Left forelimb (tissue), 1 donor: ENCODE data around the gene TMEM62.
"Not testable (repeated sequence)": the region's sequence is repeated elsewhere in the genome, so short reads cannot be mapped to it uniquely, and the experiment has no call there.

Experiments
- DNase-seq: peaks from one replicate; pipeline ENCODE4 v3.0.0-alpha.2; 2018; ENCODE audit warnings: low spot score

Gene TMEM62

GRCh38 chr15:43121863-43122262, 11.5 kb upstream of the TMEM62 start:
- no peak for DNase-seq

DNA sequence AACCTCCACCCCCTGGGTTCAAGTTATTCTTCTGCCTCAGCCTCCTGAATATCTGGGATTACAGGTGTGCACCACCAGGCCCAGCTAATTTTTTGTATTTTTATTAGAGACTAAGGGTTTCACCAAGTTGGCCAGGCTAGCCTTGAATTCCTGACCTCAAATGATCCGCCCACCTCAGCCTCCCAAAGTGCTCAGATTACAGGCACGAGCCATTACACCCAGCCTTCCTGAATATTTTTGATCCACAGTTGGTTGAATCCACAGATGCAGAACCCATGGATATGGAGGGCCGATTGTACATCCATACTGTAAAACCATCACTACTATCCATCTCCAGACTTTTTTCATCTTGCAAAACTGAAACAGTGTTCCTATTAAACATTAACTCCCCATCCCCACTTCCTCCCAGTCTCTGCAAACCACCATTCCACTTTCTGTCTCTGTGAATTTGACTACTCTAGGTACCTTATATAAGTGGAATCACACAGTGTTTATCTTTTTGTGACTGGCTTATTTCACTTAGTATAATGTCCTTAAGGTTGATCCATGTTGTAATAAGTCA, 8.2 kb upstream of the TMEM62 start:
- no peak for DNase-seq

DNA sequence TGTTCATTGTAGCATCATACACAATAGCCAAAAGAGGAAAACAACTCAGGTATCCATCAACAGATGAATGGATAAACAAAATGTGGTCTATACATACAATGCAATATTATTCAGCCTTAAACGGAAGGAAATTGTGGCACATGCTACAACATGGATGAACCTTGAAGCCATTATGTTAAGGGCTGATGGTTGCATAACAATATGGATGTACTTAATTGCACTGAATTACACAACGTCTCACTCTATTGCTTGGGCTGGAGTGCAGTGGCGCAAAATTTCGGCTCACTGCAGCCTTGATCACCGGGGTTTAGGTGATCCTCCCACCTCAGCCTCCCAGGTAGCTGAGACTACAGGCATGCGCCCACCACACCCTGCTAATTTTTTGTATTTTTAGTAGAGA, 7.0 kb upstream of the TMEM62 start:
- no peak for DNase-seq

GRCh38 chr15:43127752-43128151, 5.6 kb upstream of the TMEM62 start:
- DNase-seq = no peak

- DNase-seq = not testable (repeated sequence)
Observed at GRCh38 chr15:43128174-43128979, 5.0 kb upstream of the TMEM62 start.

DNA sequence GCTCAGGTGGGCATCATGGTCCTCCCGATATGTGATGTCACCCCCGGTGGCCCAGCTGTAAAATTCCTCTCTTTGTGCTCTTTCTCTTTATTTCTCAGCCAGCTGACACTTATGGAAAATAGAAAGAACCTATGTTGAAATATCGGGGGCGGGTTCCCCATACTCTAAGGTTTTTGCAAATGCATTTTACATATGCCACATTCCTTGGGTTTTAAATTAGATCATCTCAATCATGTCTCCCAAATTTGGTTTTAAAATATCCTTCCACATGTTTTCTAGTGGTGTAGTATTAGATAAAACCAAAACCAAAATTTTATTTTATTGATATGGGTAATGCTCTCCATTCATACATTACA, 4.4 kb upstream of the TMEM62 start:
- DNase-seq = no peak

- no peak for DNase-seq
Observed at GRCh38 chr15:43132830-43133429, 456 bp upstream of the TMEM62 start.

- no peak for DNase-seq
Observed at GRCh38 chr15:43134157-43134635, 810 bp downstream of the TMEM62 start.

- DNase-seq = no peak
Observed at GRCh38 chr15:43135351-43135750, 2.0 kb downstream of the TMEM62 start.

- no peak for DNase-seq
Observed at GRCh38 chr15:43143203-43143941, 10.0 kb downstream of the TMEM62 start.

- no peak for DNase-seq
Observed at GRCh38 chr15:43144512-43144911, 11.1 kb downstream of the TMEM62 start.

DNA sequence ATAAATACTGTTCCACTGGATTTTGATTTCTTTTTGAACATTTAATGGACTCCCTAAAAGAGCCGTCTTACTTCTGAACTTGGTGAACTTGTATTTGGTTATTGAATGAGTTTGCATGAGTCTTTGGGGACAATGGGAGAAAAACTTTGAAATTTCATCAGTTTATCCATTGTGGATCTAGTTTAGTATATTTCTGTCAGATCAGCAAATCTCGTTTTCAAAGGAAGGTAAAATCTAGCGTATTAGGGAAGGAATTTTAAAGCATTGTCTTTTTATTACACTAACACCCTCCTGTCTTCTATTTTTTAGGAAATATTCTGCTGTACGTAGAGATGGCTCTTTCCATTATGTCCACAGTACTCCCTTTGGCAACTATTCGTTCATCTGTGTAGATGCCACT, 12.8 kb downstream of the TMEM62 start:
- DNase-seq = no peak

- DNase-seq = no peak
Observed at GRCh38 chr15:43150191-43150929, 17.0 kb downstream of the TMEM62 start.

GRCh38 chr15:43151688-43152087, 18.3 kb downstream of the TMEM62 start:
- no peak for DNase-seq

DNA sequence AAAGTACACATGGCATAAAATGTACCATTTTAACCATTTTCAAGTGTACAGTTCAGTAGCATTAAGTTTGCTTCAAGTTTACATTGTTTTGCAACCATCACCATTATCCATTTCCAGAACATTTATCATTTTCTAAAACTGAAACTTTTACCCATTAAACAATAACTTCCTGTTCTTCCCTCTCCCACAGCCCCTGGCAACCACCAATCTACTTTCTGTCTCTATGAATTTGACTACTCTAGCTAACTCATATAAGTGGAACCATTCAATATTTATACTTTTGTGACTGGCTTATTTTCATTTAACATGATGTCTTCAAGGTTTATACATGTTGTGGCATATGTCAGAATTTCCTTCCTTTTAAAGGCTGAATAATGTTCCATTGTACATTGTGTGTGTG, 19.9 kb downstream of the TMEM62 start:
- no peak for DNase-seq

GRCh38 chr15:43165801-43166325, 32.5 kb downstream of the TMEM62 start:
- DNase-seq = no peak

DNA sequence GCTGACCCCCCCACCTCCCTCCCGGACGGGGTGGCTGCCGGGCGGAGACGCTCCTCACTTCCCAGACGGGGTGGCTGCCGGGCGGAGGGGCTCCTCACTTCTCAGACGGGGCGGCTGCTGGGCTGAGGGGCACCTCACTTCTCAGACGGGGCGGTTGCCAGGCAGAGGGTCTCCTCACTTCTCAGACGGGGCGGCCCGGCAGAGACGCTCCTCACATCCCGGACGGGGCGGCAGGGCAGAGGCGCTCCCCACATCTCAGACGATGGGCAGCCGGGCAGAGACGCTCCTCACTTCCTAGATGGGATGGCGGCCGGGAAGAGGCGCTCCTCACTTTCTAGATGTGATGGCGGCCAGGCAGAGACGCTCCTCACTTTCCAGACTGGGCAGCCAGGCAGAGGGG, 33.9 kb downstream of the TMEM62 start:
- DNase-seq = not testable (repeated sequence)

- no peak for DNase-seq
Observed at GRCh38 chr15:43168192-43169107, 35.1 kb downstream of the TMEM62 start.

GRCh38 chr15:43169888-43170287, 36.5 kb downstream of the TMEM62 start:
- no peak for DNase-seq

DNA sequence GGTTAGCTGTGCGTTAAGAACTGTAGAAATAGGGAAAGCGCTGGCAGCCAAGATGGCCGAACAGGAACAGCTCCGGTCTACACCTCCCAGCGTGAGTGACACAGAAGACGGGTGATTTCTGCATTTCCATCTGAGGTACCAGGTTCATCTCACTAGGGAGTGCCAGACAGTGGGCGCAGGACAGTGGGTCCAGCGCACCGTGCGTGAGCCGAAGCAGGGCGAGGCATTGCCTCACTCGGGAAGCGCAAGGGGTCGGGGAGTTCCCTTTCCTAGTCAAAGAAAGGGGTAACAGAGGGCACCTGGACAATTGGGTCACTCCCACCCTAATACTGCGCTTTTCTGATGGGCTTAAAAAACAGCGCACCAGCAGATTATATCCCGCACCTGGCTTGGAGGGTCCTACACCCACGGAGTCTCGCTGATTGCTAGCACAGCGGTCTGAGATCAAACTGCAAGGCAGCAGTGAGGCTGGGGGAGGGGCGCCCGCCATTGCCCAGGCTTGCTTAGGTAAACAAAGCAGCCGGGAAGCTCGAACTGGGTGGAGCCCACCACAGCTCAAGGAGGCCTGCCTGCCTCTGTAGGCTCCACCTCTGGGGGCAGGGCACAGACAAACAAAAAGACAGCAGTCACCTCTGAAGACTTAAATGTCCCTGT, 42.4 kb downstream of the TMEM62 start:
- not testable (repeated sequence) for DNase-seq
